ENCODE data around the gene PPP1R14B.

PPP1R14B gene, protein sequence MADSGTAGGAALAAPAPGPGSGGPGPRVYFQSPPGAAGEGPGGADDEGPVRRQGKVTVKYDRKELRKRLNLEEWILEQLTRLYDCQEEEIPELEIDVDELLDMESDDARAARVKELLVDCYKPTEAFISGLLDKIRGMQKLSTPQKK
- total RNA-seq, result 12.5 to 15.7 reads per million in 2 donors

DNA sequence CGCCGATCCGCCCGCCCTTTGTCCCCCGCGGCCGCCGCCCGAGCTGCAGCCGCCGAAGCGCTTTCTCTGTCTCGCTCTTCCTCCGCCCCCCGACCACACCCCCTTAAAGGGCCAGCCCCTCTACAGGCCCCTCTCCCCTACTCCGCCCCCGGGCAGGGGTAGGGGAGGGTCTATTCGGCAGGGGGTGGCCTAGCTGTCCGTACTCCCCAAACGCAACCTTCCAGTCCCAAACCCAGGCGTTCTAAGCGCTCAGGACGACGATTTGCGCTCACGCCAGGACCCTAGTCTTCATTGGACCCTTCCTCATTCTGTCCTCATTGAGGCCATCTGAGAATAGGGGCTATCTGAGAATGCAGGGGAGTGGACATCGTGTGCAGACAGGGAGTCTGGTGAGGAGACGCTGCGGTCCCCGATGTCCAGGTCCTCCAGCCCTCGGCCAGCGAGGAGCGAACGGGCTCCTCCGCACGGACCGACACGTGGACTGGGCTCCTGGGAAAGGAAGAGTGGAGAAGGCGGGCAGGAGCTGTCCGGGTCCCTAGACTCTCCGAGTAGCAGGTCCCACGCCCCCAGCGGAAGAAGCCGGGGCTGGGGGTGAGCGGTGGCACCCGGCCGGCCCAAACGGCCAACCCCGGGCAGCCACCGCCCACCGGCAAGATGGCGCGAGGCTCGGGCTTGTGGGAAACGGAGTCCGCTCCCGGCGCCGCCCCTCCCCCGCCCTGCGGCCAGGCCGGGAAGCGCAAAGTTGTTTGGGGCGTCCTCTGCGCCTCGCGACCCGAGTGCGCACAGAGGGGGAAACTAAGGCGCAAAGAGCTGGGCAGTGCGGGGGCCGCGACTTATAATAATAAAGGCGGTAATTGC is at the start of gene PPP1R14B:
TSS of gene PPP1R14B (minus strand) at position 73 of the 858 bp plus-strand sequence. CDS start 270 bp downstream, outside the sequence.
- peak; percentile 60 to 85 (median 75) for DNase-seq

- DNase-seq, result no peak
Observed at GRCh38 chr11:64296236-64296635, 49.5 kb upstream of the PPP1R14B start.

DNA sequence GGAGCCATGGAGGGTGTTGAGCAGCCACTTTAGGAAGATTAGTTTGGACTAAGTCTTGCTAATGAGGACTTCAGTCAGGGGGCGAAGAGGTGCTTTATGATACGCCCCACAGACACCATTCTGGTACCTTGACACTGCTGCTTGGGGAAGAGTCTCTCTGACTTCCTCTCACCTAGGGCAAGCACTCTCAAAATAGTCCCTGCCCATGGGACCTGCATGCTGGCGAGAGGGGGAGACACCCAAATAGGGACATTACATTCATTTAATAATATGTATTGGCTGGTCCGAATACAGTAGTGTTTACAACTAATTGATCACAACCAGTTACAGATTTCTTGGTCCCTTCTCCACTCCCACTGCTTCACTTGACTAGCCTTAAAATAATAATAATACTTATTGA is 49.0 kb upstream of the PPP1R14B start:
- no peak for DNase-seq

DNA sequence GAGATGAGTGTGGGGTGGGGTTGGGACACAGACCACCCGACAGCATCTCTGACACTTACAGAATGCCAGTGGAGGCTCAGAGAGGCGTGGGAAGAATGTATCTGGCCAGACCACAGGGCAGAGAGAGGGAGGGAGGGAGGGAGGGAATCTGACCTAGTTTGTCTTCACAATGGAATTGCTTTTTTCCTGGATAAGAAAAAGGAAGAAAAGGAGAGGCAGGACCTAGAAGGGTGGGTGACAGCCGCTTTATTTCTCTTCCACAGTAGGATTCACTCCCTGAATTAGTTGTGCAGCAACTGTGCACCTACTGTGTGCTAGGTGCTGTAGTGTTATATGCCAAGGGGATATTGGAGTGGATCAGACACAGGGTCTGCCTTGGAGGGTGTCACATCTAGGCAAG is 48.0 kb upstream of the PPP1R14B start:
- no peak for DNase-seq

GRCh38 chr11:64292460-64293254 is 45.9 kb upstream of the PPP1R14B start:
- DNase-seq, result no peak

DNA sequence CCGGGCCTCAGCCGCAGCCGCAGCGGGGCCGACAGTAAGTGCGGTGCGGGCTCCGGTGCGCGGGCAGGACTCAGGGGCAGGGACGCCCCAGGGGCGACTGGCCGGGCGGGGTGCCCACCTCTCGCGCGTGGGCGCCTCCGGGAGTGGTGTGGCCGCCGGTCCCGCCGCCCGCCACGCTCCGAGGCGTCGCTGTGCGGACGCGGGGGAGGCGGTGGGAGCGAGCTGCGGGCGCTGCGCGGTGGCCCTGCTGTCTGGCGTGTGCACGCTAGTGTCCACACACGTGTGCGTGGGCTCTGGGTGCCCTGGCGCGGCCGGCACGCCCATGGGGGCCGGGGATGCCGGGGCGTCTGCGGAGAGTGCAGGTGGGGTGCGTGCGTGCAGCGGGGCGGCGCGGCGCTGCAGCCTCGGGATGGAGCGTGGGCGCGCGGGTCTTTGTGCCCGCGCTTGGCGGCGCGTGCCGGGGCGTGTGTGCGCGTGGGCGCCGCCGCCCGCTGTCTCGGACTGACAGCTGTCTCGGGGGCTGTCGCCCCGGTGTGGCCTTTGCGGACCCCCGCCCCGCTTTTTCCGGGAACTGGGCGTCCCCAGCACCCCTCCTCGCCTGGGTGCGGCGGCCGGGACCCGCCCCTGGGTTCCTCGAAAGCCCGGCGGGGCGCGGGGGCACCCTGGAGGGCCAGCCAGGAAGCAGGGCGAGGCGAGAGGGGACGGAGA is 45.2 kb upstream of the PPP1R14B start:
- no peak for DNase-seq

DNA sequence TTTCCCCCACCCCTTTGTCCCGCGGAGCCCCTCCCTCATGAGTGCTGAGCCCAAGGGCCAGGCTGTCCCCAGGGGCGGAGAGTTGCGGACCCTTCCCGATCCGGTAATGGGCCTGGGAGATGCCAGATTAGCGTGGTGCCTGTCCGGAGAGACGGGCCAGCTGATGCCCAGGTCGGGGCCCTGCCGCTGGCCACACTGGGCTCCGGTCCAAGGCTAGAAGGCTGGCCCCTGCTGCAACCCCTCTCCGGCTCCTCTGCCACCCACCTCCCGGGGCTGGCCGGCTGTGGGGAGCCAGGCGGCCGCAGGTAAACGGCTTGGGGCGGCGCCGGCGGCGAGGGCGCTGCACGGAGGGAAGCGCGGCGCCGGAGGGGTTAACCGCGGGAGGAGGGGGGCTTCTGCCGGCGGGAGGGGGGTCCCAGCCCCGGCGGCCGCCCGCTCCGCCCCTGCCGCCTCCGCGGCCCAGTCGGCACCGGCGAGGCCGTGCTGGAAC is 44.6 kb upstream of the PPP1R14B start, which contains the start of gene KCNK4:
TSS of gene KCNK4 (plus strand) at position 41 of the 490 bp plus-strand sequence. CDS start 1,717 bp downstream, outside the sequence.
- DNase-seq, result no peak

DNA sequence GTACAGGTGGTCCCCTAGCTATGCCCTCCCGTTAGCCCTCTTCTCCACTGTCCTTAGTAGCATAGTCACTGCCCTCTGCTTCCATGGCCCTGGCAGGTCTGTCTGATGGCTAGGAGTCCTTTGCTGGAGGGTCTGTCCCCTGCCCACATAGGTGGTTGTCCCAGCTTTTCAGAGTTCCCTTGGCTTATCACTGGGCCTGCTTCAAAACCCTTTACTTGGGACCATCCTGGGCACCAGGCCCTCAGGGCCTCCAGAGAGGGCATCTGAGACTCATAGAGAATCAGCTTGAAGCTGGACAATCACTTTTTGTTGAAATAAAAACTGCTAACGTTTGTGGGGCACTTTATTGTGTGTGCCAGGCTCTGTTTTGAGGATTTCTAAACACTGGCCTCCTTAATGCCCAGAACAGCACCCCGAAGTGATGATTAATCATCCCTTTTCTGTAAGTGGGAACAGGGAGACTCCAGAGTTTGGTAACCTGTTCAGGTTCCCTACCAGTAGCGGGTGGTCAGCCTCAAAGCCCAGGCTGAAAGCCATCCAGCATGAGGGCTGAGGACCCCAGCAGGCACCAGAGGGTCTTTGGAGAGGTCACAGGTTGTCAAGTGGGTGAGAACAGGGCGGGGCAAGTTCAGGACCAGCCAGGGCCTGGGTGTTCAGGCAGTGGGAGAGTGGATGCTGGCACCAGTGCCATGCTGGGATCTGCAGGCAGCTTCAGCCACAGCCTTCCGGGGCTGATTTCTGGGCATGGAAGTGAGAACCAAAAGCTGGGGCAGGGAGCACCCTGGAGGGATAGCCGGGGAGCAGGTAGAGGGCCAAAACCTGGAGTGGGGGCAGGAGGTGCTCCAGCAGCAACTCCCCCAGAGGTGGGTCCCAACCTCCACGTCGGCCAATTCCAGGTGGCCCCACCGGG is 43.9 kb upstream of the PPP1R14B start:
- no peak for DNase-seq

- DNase-seq, result no peak
Observed at GRCh38 chr11:64289002-64289564, 42.3 kb upstream of the PPP1R14B start.

- no peak for DNase-seq
Observed at GRCh38 chr11:64288353-64288750, 41.6 kb upstream of the PPP1R14B start.

DNA sequence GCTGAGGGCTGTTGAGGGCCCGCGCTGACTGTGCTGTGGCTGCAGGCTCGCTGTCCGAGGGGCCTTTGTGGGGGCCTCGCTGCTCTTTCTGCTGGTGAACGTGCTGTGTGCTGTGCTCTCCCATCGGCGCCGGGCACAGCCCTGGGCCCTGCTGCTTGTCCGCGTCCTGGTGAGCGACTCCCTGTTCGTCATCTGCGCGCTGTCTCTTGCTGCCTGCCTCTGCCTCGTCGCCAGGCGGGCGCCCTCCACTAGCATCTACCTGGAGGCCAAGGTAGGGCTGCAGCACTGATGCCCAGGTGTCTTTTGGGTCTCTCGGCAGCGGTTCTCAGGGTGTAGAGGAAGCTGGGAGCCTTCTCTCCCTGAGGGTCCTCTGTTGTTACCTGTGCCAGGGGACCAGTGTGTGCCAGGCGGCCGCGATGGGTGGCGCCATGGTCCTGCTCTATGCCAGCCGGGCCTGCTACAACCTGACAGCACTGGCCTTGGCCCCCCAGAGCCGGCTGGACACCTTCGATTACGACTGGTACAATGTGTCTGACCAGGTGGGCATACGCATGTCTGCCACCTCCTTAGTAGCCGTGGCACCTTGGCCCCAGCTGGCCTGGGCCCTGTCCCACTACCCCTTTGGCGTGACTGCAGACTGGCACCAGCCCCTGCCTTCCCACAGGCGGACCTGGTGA is 41.1 kb upstream of the PPP1R14B start:
- DNase-seq, result no peak

GRCh38 chr11:64286801-64287159 is 40.0 kb upstream of the PPP1R14B start:
- no peak for DNase-seq

DNA sequence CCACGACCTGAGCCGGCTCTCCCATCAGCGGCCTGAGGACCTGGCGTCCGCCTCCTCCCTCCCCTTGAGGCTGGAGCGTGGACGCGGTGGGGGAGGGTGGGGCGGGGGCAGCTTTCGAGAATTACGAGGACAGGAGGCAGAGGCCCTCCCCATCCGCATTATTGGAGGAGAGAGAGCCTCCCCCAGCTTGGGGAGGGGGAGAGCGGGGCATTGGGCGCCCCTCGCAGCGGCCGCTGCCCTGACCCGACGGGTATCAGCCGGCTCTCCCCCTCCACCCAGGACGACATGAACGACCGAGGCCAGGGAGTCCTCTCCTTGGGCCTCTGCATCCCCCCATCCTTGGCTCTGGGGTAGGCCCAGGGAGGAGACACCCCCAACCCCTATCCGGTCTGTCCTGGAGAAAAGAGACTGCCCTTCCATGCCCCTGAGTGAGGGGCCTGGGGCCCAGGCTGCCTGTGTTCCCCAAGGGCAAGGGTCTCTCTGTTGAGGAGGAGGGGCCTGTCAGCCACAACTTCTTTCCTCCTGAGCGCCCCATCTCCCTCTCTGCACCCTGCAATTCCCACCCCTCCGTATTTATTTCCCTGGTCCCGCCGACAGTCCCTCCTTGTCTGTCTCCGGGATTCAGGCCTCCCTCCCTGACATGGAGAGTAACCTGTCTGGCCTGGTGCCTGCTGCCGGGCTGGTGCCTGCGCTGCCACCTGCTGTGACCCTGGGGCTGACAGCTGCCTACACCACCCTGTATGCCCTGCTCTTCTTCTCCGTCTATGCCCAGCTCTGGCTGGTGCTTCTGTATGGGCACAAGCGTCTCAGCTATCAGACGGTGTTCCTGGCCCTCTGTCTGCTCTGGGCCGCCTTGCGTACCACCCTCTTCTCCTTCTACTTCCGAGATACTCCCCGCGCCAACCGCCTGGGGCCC is 39.4 kb upstream of the PPP1R14B start:
- DNase-seq, result peak in 1 of 5 experiments; percentile 70

GRCh38 chr11:64284962-64285884 is 38.5 kb upstream of the PPP1R14B start, which contains the start of gene GPR137:
TSS of gene GPR137 (plus strand) at chr11:64285848. CDS start at chr11:64286525, 677 bp downstream.
- peak; percentile 83 to 91 (median 87) for DNase-seq

DNA sequence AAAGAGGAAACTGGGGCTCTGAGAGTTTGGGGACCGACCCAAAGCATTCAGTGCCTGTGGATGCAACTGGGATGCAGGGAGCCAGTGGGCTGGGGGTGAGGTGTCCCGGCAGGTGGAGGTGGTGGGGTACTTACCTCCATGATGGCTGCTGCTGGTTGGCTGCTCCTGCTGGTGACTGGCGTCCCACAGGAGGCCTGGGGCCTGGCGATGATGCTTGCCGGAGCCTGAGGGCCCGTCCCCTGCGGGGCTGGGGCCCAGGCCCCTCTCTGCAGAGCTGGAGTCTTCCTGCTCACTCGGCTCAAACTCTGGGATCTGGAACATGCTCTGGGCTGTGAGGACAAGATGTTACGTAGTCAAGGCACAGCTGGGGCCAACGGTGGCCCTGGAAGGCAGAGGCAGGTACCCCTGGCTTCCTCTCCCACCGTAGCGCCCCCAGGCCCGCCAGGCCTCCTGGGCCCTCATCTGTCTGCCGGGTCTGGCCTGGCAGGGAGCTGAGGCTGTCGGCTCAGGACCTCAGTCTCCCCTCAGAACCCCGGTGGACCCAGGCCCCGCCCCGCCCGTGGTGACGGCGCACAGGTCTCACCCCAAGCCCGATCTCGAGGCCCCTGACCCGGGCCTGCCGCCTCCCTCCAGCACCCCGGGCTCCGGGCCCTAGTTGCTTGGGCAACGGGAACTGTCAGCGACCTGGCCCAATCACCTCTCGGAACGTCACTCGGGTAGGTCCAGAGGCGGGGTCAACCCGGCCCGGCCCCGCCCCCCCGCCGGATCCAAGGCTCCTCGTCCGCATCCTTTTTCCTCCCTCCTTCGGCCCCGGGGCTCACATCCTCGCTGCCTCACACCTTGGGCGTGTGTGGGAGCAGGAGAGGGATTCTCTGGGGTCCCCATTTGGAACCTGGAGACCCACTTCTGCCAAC is 37.6 kb upstream of the PPP1R14B start, which contains the start of gene BAD:
TSS of gene BAD (minus strand) at position 618 of the 914 bp plus-strand sequence. CDS start at position 321, 297 bp downstream.
- peak; percentile 85 to 94 (median 88) for DNase-seq

- DNase-seq, result no peak
Observed at GRCh38 chr11:64283092-64283491, 36.3 kb upstream of the PPP1R14B start.

All from T-helper 2 cell (primary cell).